H9 (cell line): ENCODE data around the gene SMAP1. TPM values are rescaled to one million over a fixed set of nuclear protein-coding genes. Genes with fewer than 3 reads are reported as not detected.

Source experiments
- DNase-seq: peaks from one replicate; pipeline ENCODE4 v3.0.0-alpha.2; 2017
- H2AFZ ChIP-seq: one replicate; pipeline ENCODE4 v1.6.1; 2013; ENCODE audit warnings: mild to moderate bottlenecking, low read length, control low read depth, moderate library complexity
- H2AK5ac ChIP-seq: 2 replicates; pipeline ENCODE4 v1.6.1; 2013; ENCODE audit warnings: low read length, control low read depth, mixed read lengths; ENCODE audit not compliant: insufficient read length
- H2BK120ac ChIP-seq: one replicate; pipeline ENCODE4 v1.6.1; 2013; ENCODE audit warnings: low read depth, mild to moderate bottlenecking, low read length, control low read depth, inconsistent platforms; ENCODE audit not compliant: poor library complexity, severe bottlenecking
- H2BK12ac ChIP-seq: 2 replicates; pipeline ENCODE4 v1.6.1; 2013; ENCODE audit warnings: low read length, control low read depth, mixed read lengths, low read depth; ENCODE audit not compliant: insufficient read length
- H2BK15ac ChIP-seq: 2 replicates; pipeline ENCODE4 v1.6.1; 2013; ENCODE audit warnings: low read depth, low read length, control low read depth
- H2BK20ac ChIP-seq: one replicate; pipeline ENCODE4 v1.6.1; 2013; ENCODE audit warnings: low read depth, mild to moderate bottlenecking, low read length, control low read depth, inconsistent platforms; ENCODE audit not compliant: poor library complexity, severe bottlenecking
- H2BK5ac ChIP-seq: 2 replicates; pipeline ENCODE4 v1.6.1; 2013; ENCODE audit warnings: low read length, control low read depth, mixed read lengths; ENCODE audit not compliant: insufficient read length
- H3K14ac ChIP-seq: 2 replicates; pipeline ENCODE4 v1.6.1; 2013; ENCODE audit warnings: low read length, control low read depth; ENCODE audit not compliant: insufficient read depth
- H3K18ac ChIP-seq: 2 replicates; pipeline ENCODE4 v1.6.1; 2013; ENCODE audit warnings: low read depth, mild to moderate bottlenecking, mixed read lengths, low read length, control low read depth; ENCODE audit not compliant: insufficient read length
- H3K23ac ChIP-seq: 2 replicates; pipeline ENCODE4 v1.6.1; 2013; ENCODE audit warnings: low read length, control low read depth, mixed read lengths, low read depth; ENCODE audit not compliant: insufficient read length
- H3K23me2 ChIP-seq: 2 replicates; pipeline ENCODE4 v1.6.1; 2013; ENCODE audit warnings: low read depth, mild to moderate bottlenecking, mixed read lengths, low read length, control low read depth; ENCODE audit not compliant: insufficient read length, poor library complexity, severe bottlenecking
- H3K27ac ChIP-seq: 2 replicates; pipeline ENCODE4 v1.5.1; 2013; ENCODE audit warnings: low read length, control low read depth, mixed read lengths, low read depth; ENCODE audit not compliant: insufficient read length
- H3K27me3 ChIP-seq: 2 replicates; pipeline ENCODE4 v1.6.1; 2013; ENCODE audit warnings: low read length, control low read depth, inconsistent platforms; ENCODE audit not compliant: insufficient read depth
- H3K4ac ChIP-seq: 2 replicates; pipeline ENCODE4 v1.6.1; 2013; ENCODE audit warnings: low read depth, mild to moderate bottlenecking, control low read depth, inconsistent platforms, low read length, moderate library complexity
- H3K4me1 ChIP-seq: 2 replicates; pipeline ENCODE4 v1.6.1; 2013; ENCODE audit warnings: low read length, control low read depth, inconsistent platforms; ENCODE audit not compliant: insufficient read depth
- H3K4me2 ChIP-seq: 2 replicates; pipeline ENCODE4 v1.6.1; 2013; ENCODE audit warnings: low read length, control low read depth, mixed read lengths; ENCODE audit not compliant: insufficient read length, insufficient read depth
- H3K56ac ChIP-seq: 2 replicates; pipeline ENCODE4 v1.6.1; 2013; ENCODE audit warnings: low read depth, mild to moderate bottlenecking, mixed read lengths, low read length, control low read depth; ENCODE audit not compliant: insufficient read length
- H3K79me1 ChIP-seq: 2 replicates; pipeline ENCODE4 v1.6.1; 2013; ENCODE audit warnings: low read depth, mild to moderate bottlenecking, moderate library complexity, low read length, control low read depth, inconsistent platforms; ENCODE audit not compliant: insufficient read depth, poor library complexity, severe bottlenecking
- H3K79me2 ChIP-seq: 2 replicates; pipeline ENCODE4 v1.6.1; 2013; ENCODE audit warnings: low read length, control low read depth, inconsistent platforms; ENCODE audit not compliant: insufficient read depth
- H3K9ac ChIP-seq: 2 replicates; pipeline ENCODE4 v1.6.1; 2013; ENCODE audit warnings: low read length, control low read depth, mixed read lengths; ENCODE audit not compliant: insufficient read length; ENCODE audit errors: extremely low read depth
- H3K9me3 ChIP-seq: one replicate; pipeline ENCODE4 v1.6.1; 2013; ENCODE audit warnings: low read depth, low read length, inconsistent platforms; ENCODE audit not compliant: control insufficient read depth
- H3T11ph ChIP-seq: one replicate; pipeline ENCODE4 v1.6.1; 2013; ENCODE audit warnings: mild to moderate bottlenecking, low read length, control low read depth, inconsistent platforms
- H4K20me1 ChIP-seq: one replicate; pipeline ENCODE4 v1.6.1; 2013; ENCODE audit not compliant: control insufficient read depth, insufficient read length, insufficient read depth
- H4K5ac ChIP-seq: 2 replicates; pipeline ENCODE4 v1.6.1; 2013; ENCODE audit warnings: low read depth, mild to moderate bottlenecking, mixed read lengths, low read length, control low read depth; ENCODE audit not compliant: insufficient read length
- H4K8ac ChIP-seq: replicated peaks from 2 replicates; pipeline ENCODE4 v1.6.1; 2013; ENCODE audit warnings: low read length, control low read depth, mixed read lengths, low read depth; ENCODE audit not compliant: insufficient read length
- H4K91ac ChIP-seq: 2 replicates; pipeline ENCODE4 v1.6.1; 2013; ENCODE audit warnings: low read depth, mild to moderate bottlenecking, moderate library complexity, mixed read lengths, low read length, control low read depth; ENCODE audit not compliant: insufficient read length
- H3K27ac Mint-ChIP-seq, 3 experiments: 2 replicates in 2 of 3; 3 replicates in 1 of 3; pipeline ENCODE4 v1.8.0; 2020 to 2021; ENCODE audit warnings: mixed read lengths in 3 of 3, mild to moderate bottlenecking in 1 of 3, moderate library complexity in 1 of 3
- H3K27me3 Mint-ChIP-seq: 2 replicates; pipeline ENCODE4 v1.8.0; 2021; ENCODE audit warnings: low read depth, mild to moderate bottlenecking, moderate library complexity, mixed read lengths
- H3K36me3 Mint-ChIP-seq, 3 experiments: 2 replicates in 2 of 3; 3 replicates in 1 of 3; pipeline ENCODE4 v1.8.0; 2020 to 2021; ENCODE audit warnings: low read depth in 3 of 3, mixed read lengths in 3 of 3; ENCODE audit not compliant: insufficient read depth in 1 of 3
- H3K4me1 Mint-ChIP-seq, 2 experiments: 2 replicates each; pipeline ENCODE4 v1.8.0; 2020; ENCODE audit warnings: mixed read lengths in 2 of 2
- H3K4me3 Mint-ChIP-seq, 2 experiments: 2 replicates in 1 of 2; 3 replicates in 1 of 2; pipeline ENCODE4 v1.8.0; 2020 to 2021; ENCODE audit warnings: mild to moderate bottlenecking in 2 of 2, mixed read lengths in 2 of 2, moderate library complexity in 1 of 2
- H3K9me3 Mint-ChIP-seq, 2 experiments: 2 replicates in 1 of 2; 3 replicates in 1 of 2; pipeline ENCODE4 v1.8.0; 2020; ENCODE audit warnings: mild to moderate bottlenecking in 2 of 2, mixed read lengths in 2 of 2, moderate library complexity in 1 of 2
- CTCF ChIP-seq: fragments of 200-600 bp; sonication (generic); conservative IDR thresholded peaks from 3 replicates; pipeline ENCODE4 v1.8.0; 2021; ENCODE audit warnings: antibody characterized with exemption, mild to moderate bottlenecking
- WGBS: extraction: QIAGEN DNeasy Blood & Tissue Kit; methylation state at CpG from one replicate; pipeline ENCODE4 v1.1.7; 2013; ENCODE audit warnings: missing lambda C conversion rate, low lambda C conversion rate, mixed read lengths; ENCODE audit not compliant: insufficient read length; ENCODE audit errors: extremely low coverage; 5-methylcytosine and 5-hydroxymethylcytosine counted together
- total RNA-seq: library from RNA; stranded (reverse); gene quantifications from 2 replicates; pipeline ENCODE4 v1.2.1, GENCODE V29; 2021

Gene SMAP1
- total RNA-seq, 1 experiment from 2014 or later = 29.3 TPM

- H3K36me3 Mint-ChIP-seq = peaks cover 0 to 4% (median 0%) of the 10 kb centered on the region in 3 experiments; a peak in 1 of 7 replicates
- H3K14ac ChIP-seq = no peak overlapping the region
- H2BK5ac ChIP-seq = no peak overlapping the region
- H3K79me1 ChIP-seq = no peaks in the 10 kb centered on the region
- no peak overlapping the region for H4K5ac ChIP-seq
- H3K18ac ChIP-seq = no peak overlapping the region
- DNase-seq = no peak
- H3K4me2 ChIP-seq = no peak overlapping the region
- no peaks in the 10 kb centered on the region for H3K27me3 ChIP-seq
- H2AK5ac ChIP-seq = no peak overlapping the region
- no peak overlapping the region for H2BK12ac ChIP-seq
- H4K20me1 ChIP-seq = no peaks in the 10 kb centered on the region
- no peaks in the 10 kb centered on the region for H3K27me3 Mint-ChIP-seq
- no peak overlapping the region for H4K91ac ChIP-seq
- no peak overlapping the region for H2AFZ ChIP-seq
- no peak overlapping the region for H3K9ac ChIP-seq
- H3K9me3 Mint-ChIP-seq = peaks cover 0 to 10% of the 10 kb centered on the region in 2 experiments; a peak in 4 of 5 replicates
- H3K79me2 ChIP-seq = no peaks in the 10 kb centered on the region
- no peak for TF ChIP-seq CTCF
- H3K4me1 ChIP-seq = no peaks in the 10 kb centered on the region
- no peak overlapping the region for H3K27ac Mint-ChIP-seq
- H3K4me3 Mint-ChIP-seq = no peak overlapping the region
- no peak overlapping the region for H4K8ac ChIP-seq
- H2BK120ac ChIP-seq = no peak overlapping the region
- peaks cover 0 to 5% of the 10 kb centered on the region in 2 experiments; a peak in 1 of 4 replicates for H3K4me1 Mint-ChIP-seq
- WGBS = no CpG with 5 or more reads among the region's 36 CpGs
- no peak overlapping the region for H3K27ac ChIP-seq
- H2BK15ac ChIP-seq = no peak overlapping the region
- no peak overlapping the region for H3T11ph ChIP-seq
- no peaks in the 10 kb centered on the region for H3K23me2 ChIP-seq
- H3K9me3 ChIP-seq = no peaks in the 10 kb centered on the region
- H3K4ac ChIP-seq = no peak overlapping the region
- no peak overlapping the region for H3K23ac ChIP-seq
- H2BK20ac ChIP-seq = no peak overlapping the region
- H3K56ac ChIP-seq = no peak overlapping the region
These were observed 40.0 kb upstream of the SMAP1 start for GRCh38 chr6:70627500-70628254.
